ENCODE data around the gene TAT. TPM values are rescaled to one million over a fixed set of nuclear protein-coding genes. Genes with fewer than 3 reads are reported as not detected.

TAT gene
- total RNA-seq, 4 donors from 2014 or later = 2.0 TPM; not detected in 3

GRCh38 chr16:71537643-71538042 is 39.2 kb downstream of the TAT start:
- TF ChIP-seq CTCF (IDR thresholded peaks at IDR 0.05) = peak in 1 of 2 donors; percentile 27
- no peak for TF ChIP-seq EP300 (IDR thresholded peaks at IDR 0.05)
- Histone ChIP-seq H3K9me3 (no peaks in the 10 kb centered on the region), H3K36me3 (no peaks in the 10 kb centered on the region), H3K4me3 (no peak overlapping the region), H3K27ac (no peak overlapping the region), H3K27me3 (no peaks in the 10 kb centered on the region), H3K4me1 (no peaks in the 10 kb centered on the region)
- no peak for DNase-seq (ENCODE audit: low spot score in 2 of 2)
- WGBS = 72% methylated on average over 6 of the region's 6 CpGs

- no peaks in the 10 kb centered on the region for H3K27me3 ChIP-seq
- no peak overlapping the region for H3K4me3 ChIP-seq
- no peaks in the 10 kb centered on the region for H3K9me3 ChIP-seq
- H3K36me3 ChIP-seq = no peaks in the 10 kb centered on the region
- H3K27ac ChIP-seq = no peak overlapping the region
- no peak for DNase-seq (ENCODE audit: low spot score in 2 of 2)
- TF ChIP-seq POLR2A (IDR thresholded peaks at IDR 0.05) (no peak), POLR2AphosphoS5 (IDR thresholded peaks at IDR 0.05) (no peak), CTCF (IDR thresholded peaks at IDR 0.05) (no peak), EP300 (IDR thresholded peaks at IDR 0.05) (no peak)
- H3K4me1 ChIP-seq = no peaks in the 10 kb centered on the region
- WGBS = 93% methylated on average over 27 of the region's 28 CpGs
These were observed 40.0 kb downstream of the TAT start for GRCh38 chr16:71536752-71537499.

- no peak for DNase-seq (ENCODE audit: low spot score in 2 of 2)
- no peaks in the 10 kb centered on the region for H3K9me3 ChIP-seq
- H3K27ac ChIP-seq = no peak overlapping the region
- peaks cover 20% of the 10 kb centered on the region for H3K27me3 ChIP-seq
- no peaks in the 10 kb centered on the region for H3K36me3 ChIP-seq
- TF ChIP-seq CTCF (IDR thresholded peaks at IDR 0.05) = no peak
- no peak for TF ChIP-seq POLR2AphosphoS5 (IDR thresholded peaks at IDR 0.05)
- TF ChIP-seq EP300 (IDR thresholded peaks at IDR 0.05) = no peak
- TF ChIP-seq POLR2A (IDR thresholded peaks at IDR 0.05) = no peak
- H3K4me3 ChIP-seq = no peak overlapping the region
- no peaks in the 10 kb centered on the region for H3K4me1 ChIP-seq
- 50% methylated on average over 3 of the region's 3 CpGs for WGBS
These were observed 44.5 kb downstream of the TAT start for GRCh38 chr16:71532366-71532765.

GRCh38 chr16:71528863-71529262 is 48.0 kb downstream of the TAT start:
- no peak for TF ChIP-seq POLR2AphosphoS5 (IDR thresholded peaks at IDR 0.05)
- no peak for TF ChIP-seq POLR2A (IDR thresholded peaks at IDR 0.05)
- TF ChIP-seq CTCF (IDR thresholded peaks at IDR 0.05) = no peak
- no peak for TF ChIP-seq EP300 (IDR thresholded peaks at IDR 0.05)
- peaks cover 29% of the 10 kb centered on the region for H3K27me3 ChIP-seq
- H3K4me1 ChIP-seq = peaks cover 7% of the 10 kb centered on the region
- 73% methylated on average over 4 of the region's 4 CpGs for WGBS
- H3K27ac ChIP-seq = no peak overlapping the region
- H3K36me3 ChIP-seq = no peaks in the 10 kb centered on the region
- no peak overlapping the region for H3K4me3 ChIP-seq
- H3K9me3 ChIP-seq = no peaks in the 10 kb centered on the region
- DNase-seq (ENCODE audit: low spot score in 2 of 2) = no peak

GRCh38 chr16:71528257-71528656 is 48.6 kb downstream of the TAT start:
- H3K4me3 ChIP-seq = no peak overlapping the region
- TF ChIP-seq EP300 (IDR thresholded peaks at IDR 0.05) (no peak), POLR2A (IDR thresholded peaks at IDR 0.05) (no peak), POLR2AphosphoS5 (IDR thresholded peaks at IDR 0.05) (no peak), CTCF (IDR thresholded peaks at IDR 0.05) (no peak)
- no peak for DNase-seq (ENCODE audit: low spot score in 2 of 2)
- no peaks in the 10 kb centered on the region for H3K9me3 ChIP-seq
- no peaks in the 10 kb centered on the region for H3K36me3 ChIP-seq
- peaks cover 29% of the 10 kb centered on the region for H3K27me3 ChIP-seq
- peaks cover 7% of the 10 kb centered on the region for H3K4me1 ChIP-seq
- 80% methylated on average over 1 of the region's 1 CpG for WGBS
- no peak overlapping the region for H3K27ac ChIP-seq

All from suprapubic skin (tissue), 4 donors.